Left lung (tissue), 10 donors: Measurements from ENCODE around the gene MAP3K14. TPM values are rescaled to one million over a fixed set of nuclear protein-coding genes. Genes with fewer than 3 reads are reported as not detected.

Experiments used
- ATAC-seq: fragments of 200-7000 bp; cut with Tn5 transposase; one replicate; pipeline ENCODE4 v1.9.1; 2020; ENCODE audit warnings: moderate library complexity
- DNase-seq, 4 donors: peaks; one replicate each; pipeline ENCODE4 v3.0.0-alpha.2; 2013 to 2020
- H3K27ac ChIP-seq, 2 donors: fragments of 200-600 bp; sonication (generic) in 1 of 2; one replicate each; pipeline versions ENCODE4 v1.5.0 to v1.8.0; 2020 to 2021
- H3K27me3 ChIP-seq, 2 donors: fragments of 200-600 bp; sonication (generic) in 1 of 2; one replicate each; pipeline versions ENCODE4 v1.5.0 to v1.8.0; 2020 to 2021
- H3K36me3 ChIP-seq, 2 donors: fragments of 200-600 bp; sonication (generic) in 1 of 2; one replicate each; pipeline versions ENCODE4 v1.5.0 to v1.8.0; 2020 to 2021
- H3K4me1 ChIP-seq, 2 donors: fragments of 200-600 bp; one replicate each; pipeline ENCODE4 v1.8.0; 2021
- H3K4me3 ChIP-seq, 2 donors: fragments of 200-600 bp; sonication (generic) in 1 of 2; one replicate each; pipeline versions ENCODE4 v1.5.0 to v1.8.0; 2020 to 2021; ENCODE audit warnings: mild to moderate bottlenecking in 1 of 2
- H3K9me3 ChIP-seq, 2 donors: fragments of 200-600 bp; sonication (generic) in 1 of 2; one replicate each; pipeline versions ENCODE4 v1.5.0 to v1.8.0; 2020 to 2021
- intact Hi-C, 2 donors: fragments of 100-400 bp; cut with DNase I; formaldehyde crosslinking; loops; one replicate each; pipeline versions ENCODE4 v1.11.2 to v1.14.2; 2022
- polyA plus RNA-seq, 6 donors: library from polyadenylated mRNA; unstranded; fragments of 120-200 nt; gene quantifications; one replicate each; pipeline ENCODE4 v1.2.1, GENCODE V29; 2013; ENCODE audit not compliant: insufficient read length in 6 of 6
- total RNA-seq, 2 donors: library from RNA; stranded (reverse); fragmentation: NEBNext Ultra II Directional; extraction: Animal tissue kit (Norgen Biotek cat#: 25700); gene quantifications; one replicate each; pipeline ENCODE4 v1.2.1, GENCODE V29; 2021
- TF ChIP-seq, protein P1 (sequence below), 2 donors: fragments of 200-600 bp; sonication (generic) in 1 of 2; IDR thresholded peaks; one replicate each; pipeline versions ENCODE4 v1.5.0 to v1.8.0; 2021; ENCODE audit warnings: antibody characterized with exemption in 2 of 2
- donor health status: DM: no; HTN: yes; CAD: no.
- donor health status: DM: no; HTN: no; CAD: no.

MAP3K14 gene
- total and polyA plus RNA-seq, 8 donors, result 6.3 to 13.1 (median 7.7) TPM

- TF ChIP-seq, protein P1, sequence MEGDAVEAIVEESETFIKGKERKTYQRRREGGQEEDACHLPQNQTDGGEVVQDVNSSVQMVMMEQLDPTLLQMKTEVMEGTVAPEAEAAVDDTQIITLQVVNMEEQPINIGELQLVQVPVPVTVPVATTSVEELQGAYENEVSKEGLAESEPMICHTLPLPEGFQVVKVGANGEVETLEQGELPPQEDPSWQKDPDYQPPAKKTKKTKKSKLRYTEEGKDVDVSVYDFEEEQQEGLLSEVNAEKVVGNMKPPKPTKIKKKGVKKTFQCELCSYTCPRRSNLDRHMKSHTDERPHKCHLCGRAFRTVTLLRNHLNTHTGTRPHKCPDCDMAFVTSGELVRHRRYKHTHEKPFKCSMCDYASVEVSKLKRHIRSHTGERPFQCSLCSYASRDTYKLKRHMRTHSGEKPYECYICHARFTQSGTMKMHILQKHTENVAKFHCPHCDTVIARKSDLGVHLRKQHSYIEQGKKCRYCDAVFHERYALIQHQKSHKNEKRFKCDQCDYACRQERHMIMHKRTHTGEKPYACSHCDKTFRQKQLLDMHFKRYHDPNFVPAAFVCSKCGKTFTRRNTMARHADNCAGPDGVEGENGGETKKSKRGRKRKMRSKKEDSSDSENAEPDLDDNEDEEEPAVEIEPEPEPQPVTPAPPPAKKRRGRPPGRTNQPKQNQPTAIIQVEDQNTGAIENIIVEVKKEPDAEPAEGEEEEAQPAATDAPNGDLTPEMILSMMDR (IDR thresholded peaks at IDR 0.05), result no peak
- Histone ChIP-seq H3K9me3 (no peaks in the 10 kb centered on the region), H3K27me3 (no peaks in the 10 kb centered on the region), H3K36me3 (no peaks in the 10 kb centered on the region), H3K4me3 (no peak overlapping the region), H3K27ac (no peak overlapping the region), H3K4me1 (peaks cover 0 to 23% of the 10 kb centered on the region in 2 donors)
- no peak for ATAC-seq
- intact Hi-C loops, result no loop called here
- peak in 1 of 4 donors; percentile 9 for DNase-seq
Observed at GRCh38 chr17:45334701-45335677, 18.2 kb upstream of the MAP3K14 start.

DNA sequence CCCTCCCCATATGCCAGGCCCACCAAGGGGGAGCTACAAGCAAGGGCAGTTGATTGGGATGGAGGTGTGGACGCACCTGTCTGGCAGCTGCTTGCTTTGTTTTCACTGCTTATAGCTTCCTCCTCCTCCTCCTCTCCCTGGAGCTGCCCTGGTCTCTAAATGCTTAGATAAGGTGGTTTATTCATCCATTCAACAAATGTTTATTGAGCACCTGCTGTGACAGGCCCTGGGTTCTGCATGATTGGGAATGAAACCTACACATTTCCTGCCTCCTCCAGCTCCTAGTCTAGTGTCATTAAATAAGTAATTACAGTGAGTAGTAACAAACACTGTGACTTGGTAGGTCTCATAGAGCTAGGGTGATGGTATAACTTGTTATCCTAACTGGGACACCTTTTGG, 17.4 kb upstream of the MAP3K14 start:
- ATAC-seq, result no peak
- intact Hi-C loops, result no loop called here
- peaks cover 0 to 30% of the 10 kb centered on the region in 2 donors for H3K4me1 ChIP-seq

DNA sequence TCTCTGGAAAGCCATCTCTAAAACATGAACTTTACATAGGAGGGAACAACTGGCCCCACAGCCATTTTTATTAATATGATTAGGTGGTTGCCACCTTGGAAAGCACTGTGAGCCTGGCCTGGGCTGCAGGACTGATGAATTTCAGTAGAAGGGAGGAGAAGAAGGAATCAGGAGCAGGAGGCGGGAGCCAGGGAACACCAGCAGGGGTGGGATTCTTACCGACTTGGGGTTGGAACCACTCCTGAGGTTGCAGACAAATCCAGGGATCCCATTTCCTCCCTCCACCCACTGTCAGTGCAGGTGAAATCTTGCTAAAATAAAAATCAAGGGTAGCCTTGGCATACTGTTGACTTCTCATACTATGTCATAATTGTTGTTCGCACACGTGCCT, 16.9 kb upstream of the MAP3K14 start:
- intact Hi-C loops, result no loop called here
- ATAC-seq, result no peak
- Histone ChIP-seq H3K36me3 (no peaks in the 10 kb centered on the region), H3K4me1 (peaks cover 0 to 33% of the 10 kb centered on the region in 2 donors), H3K9me3 (no peaks in the 10 kb centered on the region), H3K4me3 (no peak overlapping the region), H3K27me3 (no peaks in the 10 kb centered on the region), H3K27ac (peak overlapping the region in 1 of 2 donors; percentile 26)
- TF ChIP-seq, protein P1 (IDR thresholded peaks at IDR 0.05), result no peak
- peak in 1 of 4 donors; percentile 28 for DNase-seq

More for the DNA sequence above, 17.4 kb upstream of the MAP3K14 start:
- H3K27me3 ChIP-seq, result no peaks in the 10 kb centered on the region
- no peaks in the 10 kb centered on the region for H3K36me3 ChIP-seq
- H3K27ac ChIP-seq, result no peak overlapping the region
- TF ChIP-seq, protein P1 (IDR thresholded peaks at IDR 0.05), result no peak
- H3K4me3 ChIP-seq, result no peak overlapping the region
- no peaks in the 10 kb centered on the region for H3K9me3 ChIP-seq
- peak in 1 of 4 donors; percentile 13 for DNase-seq

GRCh38 chr17:45332989-45333701, 16.3 kb upstream of the MAP3K14 start:
- ATAC-seq (peak; percentile 35), DNase-seq (peak in 1 of 4 donors; percentile 36)
- peaks cover 0 to 29% of the 10 kb centered on the region in 2 donors for H3K4me1 ChIP-seq
- TF ChIP-seq, protein P1 (IDR thresholded peaks at IDR 0.05), result no peak
- no peaks in the 10 kb centered on the region for H3K9me3 ChIP-seq
- H3K36me3 ChIP-seq, result no peaks in the 10 kb centered on the region
- H3K4me3 ChIP-seq, result no peak overlapping the region
- H3K27me3 ChIP-seq, result no peaks in the 10 kb centered on the region
- intact Hi-C loops, result no loop called here
- H3K27ac ChIP-seq, result peak overlapping the region in 1 of 2 donors; percentile 26

DNA sequence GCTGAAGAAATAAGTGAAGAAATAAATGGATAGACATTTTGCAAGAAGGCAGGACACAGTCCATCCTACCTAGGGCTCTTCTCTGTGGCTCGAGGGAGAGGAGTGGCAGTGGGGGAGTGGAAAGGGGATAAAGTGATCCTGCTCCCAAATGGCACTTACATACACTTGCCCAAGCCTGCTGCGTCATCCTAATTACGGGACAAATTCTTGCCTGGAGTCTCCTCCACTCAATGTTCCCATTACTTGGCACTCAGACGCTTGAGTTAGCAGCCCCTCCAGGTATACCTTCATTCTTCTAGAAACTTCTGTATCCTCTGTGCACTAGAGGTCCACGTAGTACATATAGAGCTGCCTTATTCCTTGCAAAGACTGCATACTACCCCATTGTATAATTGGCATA, 15.7 kb upstream of the MAP3K14 start:
- Histone ChIP-seq H3K9me3 (no peaks in the 10 kb centered on the region), H3K4me1 (peaks cover 0 to 26% of the 10 kb centered on the region in 2 donors), H3K27me3 (no peaks in the 10 kb centered on the region), H3K4me3 (no peak overlapping the region), H3K27ac (peak overlapping the region in 1 of 2 donors; percentile 26), H3K36me3 (no peaks in the 10 kb centered on the region)
- DNase-seq, result peak in 1 of 4 donors; percentile 10
- TF ChIP-seq, protein P1 (IDR thresholded peaks at IDR 0.05), result no peak
- ATAC-seq, result no peak
- intact Hi-C loops, result no loop called here
